Liver (tissue), 9 donors: ENCODE results near the gene INPPL1. TPM values are rescaled to one million over a fixed set of nuclear protein-coding genes. Genes with fewer than 3 reads are reported as not detected.

Experiments
- DNase-seq: peaks from one replicate; pipeline ENCODE4 v3.0.0-alpha.2; 2017; ENCODE audit warnings: low spot score
- H3K27ac ChIP-seq, 2 donors: one replicate each; pipeline ENCODE4 v1.7.0; 2013; ENCODE audit warnings: inconsistent platforms in 2 of 2, low read length in 2 of 2, control low read depth in 1 of 2, low read depth in 1 of 2, mild to moderate bottlenecking in 1 of 2
- H3K27me3 ChIP-seq, 4 donors: one replicate each; pipeline versions ENCODE4 v1.6.1 to v1.7.0; 2013; ENCODE audit warnings: low read length in 3 of 4, inconsistent platforms in 1 of 4, mild to moderate bottlenecking in 1 of 4, moderate library complexity in 1 of 4; ENCODE audit not compliant: control insufficient read depth in 4 of 4, insufficient read depth in 4 of 4
- H3K36me3 ChIP-seq, 4 donors: one replicate each; pipeline versions ENCODE4 v1.6.1 to v1.7.0; 2013; ENCODE audit warnings: low read length in 3 of 4, mild to moderate bottlenecking in 3 of 4, low read depth in 1 of 4, moderate library complexity in 1 of 4; ENCODE audit not compliant: control insufficient read depth in 4 of 4, insufficient read depth in 3 of 4
- H3K4me1 ChIP-seq, 4 donors: one replicate each; pipeline versions ENCODE4 v1.6.1 to v1.7.0; 2013; ENCODE audit warnings: low read length in 3 of 4, mild to moderate bottlenecking in 3 of 4, moderate library complexity in 1 of 4; ENCODE audit not compliant: control insufficient read depth in 4 of 4, insufficient read depth in 4 of 4
- H3K4me3 ChIP-seq, 3 donors: one replicate each; pipeline versions ENCODE4 v1.6.1 to v1.7.0; 2013; ENCODE audit warnings: low read length in 3 of 3, control low read depth in 1 of 3, low read depth in 1 of 3, mild to moderate bottlenecking in 1 of 3
- H3K9ac ChIP-seq, 2 donors: one replicate each; pipeline ENCODE4 v1.7.0; 2013; ENCODE audit warnings: low read length in 2 of 2, mild to moderate bottlenecking in 2 of 2, moderate library complexity in 2 of 2, control low read depth in 1 of 2, low read depth in 1 of 2
- H3K9me3 ChIP-seq, 4 donors: one replicate each; pipeline versions ENCODE4 v1.6.1 to v1.7.0; 2013; ENCODE audit warnings: low read length in 3 of 4; ENCODE audit not compliant: control insufficient read depth in 4 of 4
- ATF3 ChIP-seq: IDR thresholded peaks from 2 replicates; pipeline ENCODE4 v1.6.1; 2016; ENCODE audit warnings: antibody characterized with exemption
- CTCF ChIP-seq: fragments of 150-350 bp; IDR thresholded peaks from 2 replicates; pipeline ENCODE4 v1.5.1; 2017; ENCODE audit warnings: improper control_type of control experiment, low read depth, low read length; ENCODE audit not compliant: missing input control
- FOXA1 ChIP-seq: IDR thresholded peaks from 2 replicates; pipeline ENCODE4 v1.6.1; 2016; ENCODE audit warnings: antibody characterized with exemption
- FOXA2 ChIP-seq: IDR thresholded peaks from 2 replicates; pipeline ENCODE4 v1.6.1; 2016; ENCODE audit warnings: antibody characterized with exemption
- GABPA ChIP-seq, 2 donors: IDR thresholded peaks in 1 of 2; conservative IDR thresholded peaks in 1 of 2; 2 replicates each; pipeline ENCODE4 v1.6.1; 2016; ENCODE audit warnings: antibody characterized with exemption in 2 of 2, mild to moderate bottlenecking in 1 of 2, moderate library complexity in 1 of 2
- HNF4A ChIP-seq, 2 donors: conservative IDR thresholded peaks; 2 replicates each; pipeline ENCODE4 v1.6.1; 2016; ENCODE audit warnings: antibody characterized with exemption in 2 of 2, mild to moderate bottlenecking in 2 of 2
- HNF4G ChIP-seq: IDR thresholded peaks from 2 replicates; pipeline ENCODE4 v1.6.1; 2016; ENCODE audit warnings: antibody characterized with exemption
- JUND ChIP-seq, 2 donors: IDR thresholded peaks; 2 replicates each; pipeline ENCODE4 v1.6.1; 2016; ENCODE audit warnings: antibody characterized with exemption in 2 of 2
- MAX ChIP-seq: IDR thresholded peaks from 2 replicates; pipeline ENCODE4 v1.6.1; 2016; ENCODE audit warnings: antibody characterized with exemption
- NR2F2 ChIP-seq: IDR thresholded peaks from 2 replicates; pipeline ENCODE4 v1.6.1; 2016; ENCODE audit warnings: antibody characterized with exemption
- RAD21 ChIP-seq, 2 donors: IDR thresholded peaks; 2 replicates each; pipeline ENCODE4 v1.6.1; 2016; ENCODE audit warnings: antibody characterized with exemption in 2 of 2, mild to moderate bottlenecking in 2 of 2
- REST ChIP-seq: IDR thresholded peaks from 2 replicates; pipeline ENCODE4 v1.6.1; 2016; ENCODE audit warnings: antibody characterized with exemption, mild to moderate bottlenecking
- RXRA ChIP-seq, 2 donors: IDR thresholded peaks; 2 replicates each; pipeline ENCODE4 v1.6.1; 2017 to 2018; ENCODE audit warnings: antibody characterized with exemption in 2 of 2, mild to moderate bottlenecking in 1 of 2
- SP1 ChIP-seq: IDR thresholded peaks from 2 replicates; pipeline ENCODE4 v1.6.1; 2018; ENCODE audit warnings: antibody characterized with exemption, mild to moderate bottlenecking
- YY1 ChIP-seq: IDR thresholded peaks from 2 replicates; pipeline ENCODE4 v1.6.1; 2016; ENCODE audit warnings: antibody characterized with exemption, mild to moderate bottlenecking
- WGBS: extraction: QIAGEN DNeasy Blood & Tissue Kit; methylation state at CpG from one replicate; pipeline ENCODE4 v1.1.7; 2013; 5-methylcytosine and 5-hydroxymethylcytosine counted together
- polyA plus RNA-seq, 2 donors: library from polyadenylated mRNA; stranded (reverse) in 1 of 2; unstranded in 1 of 2; fragments of 200-250 nt in 1 of 2; fragments of >200 nt in 1 of 2; fragmentation: Nextera tagmentation in 1 of 2; extraction: Ambion mirVana in 1 of 2; gene quantifications; one replicate each; pipeline versions ENCODE4 v1.2.1 to v1.2.3, GENCODE V29; 2013 to 2015
- total RNA-seq, 2 donors: library from RNA; depleted of rRNA; stranded (reverse); fragments of >200 nt; gene quantifications; one replicate each; pipeline ENCODE4 v1.2.3, GENCODE V29; 2014
- donor health status: healthy.
- donor health status: healthy.
- donor health status: healthy.
- donor health status: healthy.
- donor health status: healthy.

Gene INPPL1
- total and polyA plus RNA-seq, 4 donors = 7.2 to 29.0 (median 17.1) TPM

GRCh38 chr11:72267956-72268617 is 43.5 kb downstream of the INPPL1 start:
- Histone ChIP-seq H3K4me1 (no peaks in the 10 kb centered on the region), H3K4me3 (no peak overlapping the region), H3K36me3 (no peaks in the 10 kb centered on the region), H3K27ac (no peak overlapping the region), H3K9me3 (no peaks in the 10 kb centered on the region), H3K9ac (no peak overlapping the region), H3K27me3 (no peaks in the 10 kb centered on the region)
- no peak for DNase-seq
- TF ChIP-seq HNF4A (conservative IDR thresholded peaks at IDR 0.05) (no peak), SP1 (no peak), JUND (IDR thresholded peaks at IDR 0.05) (no peak), NR2F2 (no peak)
- WGBS = 85% methylated on average over 2 of the region's 2 CpGs

- H3K4me3 ChIP-seq = no peak overlapping the region
- DNase-seq = no peak
- no peak overlapping the region for H3K27ac ChIP-seq
- no peaks in the 10 kb centered on the region for H3K4me1 ChIP-seq
- TF ChIP-seq MAX (no peak), FOXA1 (no peak), REST (no peak), FOXA2 (no peak)
- 61% methylated on average over 1 of the region's 1 CpG for WGBS
- no peaks in the 10 kb centered on the region for H3K36me3 ChIP-seq
- H3K27me3 ChIP-seq = no peaks in the 10 kb centered on the region
- H3K9ac ChIP-seq = no peak overlapping the region
- no peaks in the 10 kb centered on the region for H3K9me3 ChIP-seq
Observed at GRCh38 chr11:72271980-72272379, 47.4 kb downstream of the INPPL1 start.

- H3K9me3 ChIP-seq = no peaks in the 10 kb centered on the region
- H3K27me3 ChIP-seq = no peaks in the 10 kb centered on the region
- no peak overlapping the region for H3K4me3 ChIP-seq
- 84% methylated on average over 6 of the region's 6 CpGs for WGBS
- no peak overlapping the region for H3K27ac ChIP-seq
- DNase-seq = no peak
- H3K36me3 ChIP-seq = no peaks in the 10 kb centered on the region
- H3K4me1 ChIP-seq = no peaks in the 10 kb centered on the region
- H3K9ac ChIP-seq = no peak overlapping the region
- TF ChIP-seq YY1 (no peak), FOXA2 (no peak), FOXA1 (no peak), NR2F2 (no peak), RAD21 (IDR thresholded peaks at IDR 0.05) (no peak), MAX (no peak), HNF4G (no peak), SP1 (no peak), CTCF (no peak), GABPA (IDR thresholded peaks at IDR 0.05 in 1 of 2, conservative IDR thresholded peaks at IDR 0.05 in 1 of 2) (no peak), HNF4A (conservative IDR thresholded peaks at IDR 0.05) (no peak), ATF3 (no peak), RXRA (IDR thresholded peaks at IDR 0.05) (no peak), REST (no peak)
Observed at GRCh38 chr11:72274435-72274834, 49.9 kb downstream of the INPPL1 start.
